GM18517 (cell line): ENCODE data around the gene SPINK13.
"Not testable (repeated sequence)": the region's sequence is repeated elsewhere in the genome, so short reads cannot be mapped to it uniquely, and the experiment has no call there.

Experiments used
- ATAC-seq: cut with Tn5 transposase; IDR thresholded peaks from one replicate; pipeline ENCODE4 v1.9.1; 2021; ENCODE audit warnings: mild to moderate bottlenecking, moderate library complexity; ENCODE audit not compliant: unreplicated experiment

SPINK13 gene, protein sequence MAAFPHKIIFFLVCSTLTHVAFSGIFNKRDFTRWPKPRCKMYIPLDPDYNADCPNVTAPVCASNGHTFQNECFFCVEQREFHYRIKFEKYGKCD

DNA sequence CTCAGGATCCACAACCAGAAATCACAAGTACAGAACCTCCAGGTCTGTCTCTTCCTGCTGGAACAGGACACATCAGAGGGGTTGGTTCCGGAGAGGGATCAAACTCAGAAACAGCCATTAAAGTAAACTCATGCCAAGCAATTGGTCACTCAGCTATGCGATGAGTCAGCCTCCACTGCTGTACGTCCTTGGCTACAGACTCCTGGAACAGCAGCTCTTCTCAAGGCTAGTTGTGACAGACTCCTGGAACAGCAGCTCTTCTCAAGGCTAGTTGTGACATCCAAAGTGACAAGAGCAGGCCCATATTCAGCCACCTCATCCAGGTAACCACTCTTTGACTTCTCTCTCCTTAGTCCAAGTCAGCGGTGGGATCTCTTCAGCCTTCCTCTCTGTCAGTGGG is at the start of gene SPINK13:
Gene SPINK13 (plus strand): TSS at position 229 of the 400 bp plus-strand sequence. CDS start 1,279 bp downstream, outside the sequence.
- no peak for ATAC-seq

DNA sequence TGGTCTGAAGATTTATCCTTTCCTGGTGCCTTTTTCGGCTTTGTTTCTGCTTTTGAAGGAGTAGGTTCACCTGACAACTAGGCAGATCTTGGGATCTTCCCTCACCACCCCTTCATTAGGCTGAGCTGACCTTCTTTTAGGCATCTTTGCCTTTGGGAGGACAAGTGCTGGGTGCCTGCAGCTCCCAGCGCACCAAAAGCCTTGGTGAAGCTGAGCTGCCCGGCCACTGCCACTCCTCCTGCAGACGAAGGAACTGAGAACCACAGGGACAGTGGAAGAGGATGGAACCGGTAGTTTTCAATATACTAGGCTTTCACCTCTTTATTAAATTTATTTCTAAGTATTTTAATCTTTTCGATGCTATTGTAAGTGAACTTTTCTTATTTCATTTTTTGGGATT is 47.1 kb upstream of the SPINK13 start:
- ATAC-seq: no peak

DNA sequence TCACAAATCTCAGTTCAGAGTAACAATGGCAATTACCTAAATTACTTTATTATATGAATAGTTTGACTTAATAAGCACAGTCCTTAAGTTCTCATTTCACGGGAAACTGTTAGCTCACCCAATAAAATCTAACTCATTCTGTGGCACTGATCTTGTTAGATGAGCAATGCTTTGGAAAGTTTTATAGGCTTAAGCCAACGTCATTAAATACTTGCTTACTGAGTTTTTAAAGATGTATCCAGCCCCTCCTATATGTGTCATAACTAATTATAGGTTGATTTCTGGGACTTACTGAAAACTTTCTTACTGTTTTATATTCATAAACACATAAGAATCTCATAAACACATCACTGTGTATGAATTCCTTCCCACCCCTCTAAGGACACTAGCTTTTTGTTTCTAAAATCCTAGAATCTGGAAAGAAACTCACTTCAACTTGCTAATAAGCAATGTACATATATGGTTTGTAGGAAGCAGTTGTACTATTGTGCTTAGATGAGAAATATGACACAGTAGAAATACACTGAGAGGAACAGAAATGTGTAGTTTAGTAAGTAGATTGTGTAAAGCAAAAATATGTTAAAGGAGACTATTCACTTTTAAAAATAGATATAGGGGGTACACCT is 44.4 kb upstream of the SPINK13 start:
- ATAC-seq: no peak

DNA sequence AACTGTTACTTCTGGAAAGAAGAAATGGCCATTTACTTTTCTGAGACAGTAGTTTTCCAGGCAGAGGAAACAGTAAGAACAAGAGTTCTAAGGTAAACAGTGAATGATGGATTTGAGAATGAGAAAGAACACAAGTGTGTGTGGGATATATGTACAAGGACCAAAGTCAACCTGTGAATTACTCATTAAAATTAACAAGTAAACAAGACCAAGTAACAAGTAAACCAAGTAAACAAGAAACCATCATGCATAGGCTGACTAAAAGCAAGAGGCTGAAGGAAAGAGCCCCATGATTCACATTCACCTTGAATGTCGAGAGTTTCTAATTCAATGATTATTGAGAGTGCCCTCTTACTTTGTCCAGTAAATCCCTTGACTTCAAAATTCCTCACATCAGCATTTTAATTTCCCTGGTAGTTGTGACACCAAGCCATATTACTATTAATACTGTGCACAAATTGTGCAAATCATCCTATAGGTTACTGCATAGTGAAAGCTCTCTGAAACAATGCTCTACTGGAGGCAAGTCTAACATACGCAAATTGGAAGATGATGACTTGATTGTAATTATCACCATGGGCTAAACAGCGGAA is 40.1 kb upstream of the SPINK13 start:
- no peak for ATAC-seq

DNA sequence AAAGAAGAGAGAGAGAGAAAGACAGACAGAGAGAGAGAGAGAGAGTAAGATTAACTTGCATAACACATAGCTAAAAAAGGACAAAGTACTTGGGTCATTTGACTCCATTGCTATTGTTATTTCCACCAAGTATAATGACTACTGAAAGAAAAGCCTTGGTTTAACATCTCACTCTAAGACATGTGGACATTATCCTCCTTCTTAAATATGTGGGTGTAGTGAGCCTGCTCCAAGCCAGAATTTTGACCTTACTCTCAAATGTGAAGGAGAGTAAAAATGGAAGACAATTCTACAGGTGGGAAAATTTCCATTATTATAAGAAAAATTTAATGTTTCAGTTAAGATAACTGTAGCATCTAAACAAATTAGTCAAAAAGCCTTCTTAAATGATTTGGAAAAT is 38.8 kb upstream of the SPINK13 start:
- no peak for ATAC-seq

DNA sequence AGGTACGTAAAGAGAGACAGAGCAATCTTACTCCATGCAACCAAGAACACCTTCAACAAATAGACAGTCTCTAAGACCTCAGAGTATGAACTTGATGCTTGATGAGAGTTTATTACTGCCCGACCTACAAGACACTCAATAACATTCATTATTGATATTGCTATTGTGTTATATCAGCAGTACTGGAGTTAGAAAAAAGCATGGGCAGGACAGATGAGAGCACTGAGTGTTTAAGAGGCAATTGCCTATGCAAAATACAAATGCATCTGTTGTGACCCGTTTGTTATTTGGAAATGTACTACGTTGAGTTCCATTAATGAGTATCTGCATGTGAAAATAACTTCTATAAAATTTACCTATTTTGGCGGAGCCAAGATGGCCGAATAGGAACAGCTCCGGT is 38.4 kb upstream of the SPINK13 start:
- ATAC-seq: no peak

DNA sequence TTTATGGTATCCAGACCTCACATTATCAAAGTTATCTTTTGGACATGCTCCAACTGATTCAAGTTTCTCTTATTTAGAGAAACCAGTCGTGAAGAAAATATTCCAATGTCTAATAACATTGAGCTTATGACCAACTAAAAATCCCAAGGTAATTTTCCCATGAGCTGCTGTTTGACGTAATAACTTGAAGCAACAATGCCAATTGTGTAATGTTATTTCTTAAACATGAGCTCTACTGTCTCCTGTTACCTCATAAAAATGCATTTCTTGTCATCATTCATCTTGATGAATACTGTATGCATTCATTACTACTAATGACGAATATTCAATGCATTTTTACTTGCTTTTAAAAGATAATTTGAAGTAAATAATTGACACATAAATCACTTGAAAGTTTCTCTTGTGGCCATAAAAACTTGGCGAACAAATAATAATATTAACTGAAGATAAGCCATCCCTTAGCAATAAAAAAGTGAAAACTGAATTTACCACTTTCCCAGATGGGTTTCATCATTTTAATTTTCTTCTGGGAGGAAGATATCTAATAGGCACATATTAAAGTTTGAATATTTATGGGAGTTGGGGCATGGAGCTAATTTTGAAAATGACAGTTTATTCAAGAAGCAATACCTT is 30.7 kb upstream of the SPINK13 start:
- no peak for ATAC-seq

DNA sequence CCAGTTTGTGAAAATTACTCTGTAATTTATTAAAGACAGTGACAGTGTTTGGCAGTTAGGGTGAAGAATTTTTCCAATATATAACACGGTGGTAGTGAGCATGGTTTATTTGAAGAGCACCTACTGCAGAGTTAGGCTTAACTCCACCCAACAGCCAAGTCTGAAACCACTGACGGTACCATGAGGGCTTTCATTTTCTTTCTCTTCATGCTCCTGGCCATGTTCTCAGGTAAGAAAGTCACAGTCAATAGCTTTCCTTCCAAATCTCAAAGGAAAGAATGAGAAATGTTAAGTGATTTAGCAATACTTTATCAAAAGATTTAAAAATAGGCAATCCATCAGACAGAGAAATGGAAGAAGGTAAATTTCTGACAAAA is 30.2 kb upstream of the SPINK13 start, which contains the start of gene MARCOL:
Gene MARCOL (plus strand): TSS at position 108 of the 377 bp plus-strand sequence. CDS start 73 bp downstream, at position 181.
- no peak for ATAC-seq

DNA sequence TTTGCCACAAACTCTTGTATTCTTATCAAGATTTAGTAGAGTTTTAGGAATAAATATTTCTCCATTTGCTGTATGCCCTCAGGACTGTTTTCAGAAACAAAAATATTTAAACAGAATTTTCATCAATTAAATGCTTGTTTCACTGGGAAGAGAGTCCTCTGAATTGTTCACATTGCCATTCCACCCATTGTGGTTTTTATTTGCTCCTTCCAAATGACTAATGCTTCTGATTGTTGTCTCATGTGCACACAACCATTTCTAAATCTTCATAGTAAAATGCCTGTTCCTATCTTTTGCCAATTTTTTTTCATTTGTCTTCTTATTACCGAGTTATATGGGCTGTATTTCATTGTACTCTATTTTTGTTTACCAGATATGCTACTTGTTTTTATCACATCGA is 19.7 kb upstream of the SPINK13 start:
- no peak for ATAC-seq

DNA sequence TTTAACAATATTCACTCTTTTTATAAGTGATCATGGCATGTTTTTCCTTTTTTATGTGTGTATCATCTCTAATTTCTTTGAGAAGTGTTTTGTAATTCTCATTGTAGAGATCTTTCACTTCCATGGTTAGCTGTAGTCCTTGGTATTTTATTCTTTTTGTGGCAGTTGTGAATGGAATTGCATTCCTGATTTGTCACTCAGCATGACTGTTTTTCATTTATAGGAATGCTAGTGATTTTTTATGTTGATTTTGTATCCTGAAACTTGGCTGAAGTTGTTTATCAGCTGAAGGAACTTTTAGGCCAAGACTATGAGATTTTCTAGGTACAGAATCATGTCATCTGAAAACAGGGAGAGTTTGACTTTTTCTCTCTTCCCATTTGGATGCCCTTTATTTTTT is 13.1 kb upstream of the SPINK13 start:
- no peak for ATAC-seq

DNA sequence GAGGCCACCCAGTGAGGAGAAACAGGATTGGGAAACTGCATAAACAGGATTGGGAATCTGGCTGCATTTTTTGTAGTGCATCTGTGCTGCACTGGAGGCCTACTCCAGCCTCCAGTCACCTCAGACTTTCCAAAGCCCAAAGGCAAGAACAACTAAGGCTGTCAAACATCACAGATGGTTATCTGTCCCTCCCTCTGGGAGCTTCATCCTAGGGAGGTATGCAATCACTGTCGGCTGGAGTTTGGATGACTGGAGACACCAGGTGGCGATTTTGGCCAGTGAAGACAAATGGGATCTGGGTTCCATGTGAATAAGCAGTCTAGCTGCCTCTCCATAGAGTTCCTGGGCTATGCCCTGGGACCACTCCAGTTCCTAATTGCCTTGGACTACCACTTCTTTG is 9.3 kb upstream of the SPINK13 start:
- ATAC-seq: no peak

DNA sequence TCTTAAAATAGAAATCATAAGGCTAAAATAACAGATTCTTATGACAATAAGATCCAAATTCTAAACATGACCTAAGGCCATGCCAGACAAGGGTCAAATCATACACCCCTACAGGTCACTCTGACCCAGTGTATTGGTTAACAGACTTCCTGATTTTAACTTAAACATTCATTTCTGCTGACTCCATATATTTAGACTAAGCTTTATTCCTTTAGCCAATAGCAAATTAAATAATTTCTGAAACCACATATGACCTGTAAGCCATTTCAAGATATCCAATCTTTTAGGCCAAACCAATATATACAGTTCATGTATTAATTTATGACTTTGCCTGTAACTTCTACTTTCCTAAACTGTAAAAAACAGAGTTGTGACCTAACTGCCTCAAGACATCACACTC is 7.4 kb upstream of the SPINK13 start:
- ATAC-seq: no peak

DNA sequence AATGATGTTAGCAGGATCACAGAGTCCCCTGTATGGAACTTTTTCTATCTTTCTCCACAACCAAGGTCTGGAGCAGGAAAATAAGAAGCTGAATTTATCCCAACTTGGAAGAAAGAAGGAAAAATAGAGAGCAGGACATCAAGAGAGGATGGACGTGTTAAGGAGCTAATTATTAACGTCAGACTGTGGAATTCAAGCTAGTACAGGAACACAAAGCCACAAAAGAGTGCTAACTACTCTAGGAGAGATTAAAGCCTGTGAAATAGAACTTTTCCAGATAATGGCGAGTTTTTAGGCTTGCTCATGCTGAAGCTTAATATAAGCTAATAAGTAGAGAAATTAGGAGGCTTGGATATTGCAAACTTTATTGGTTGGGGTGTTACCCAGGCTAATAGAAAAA is 632 bp upstream of the SPINK13 start:
- no peak for ATAC-seq

DNA sequence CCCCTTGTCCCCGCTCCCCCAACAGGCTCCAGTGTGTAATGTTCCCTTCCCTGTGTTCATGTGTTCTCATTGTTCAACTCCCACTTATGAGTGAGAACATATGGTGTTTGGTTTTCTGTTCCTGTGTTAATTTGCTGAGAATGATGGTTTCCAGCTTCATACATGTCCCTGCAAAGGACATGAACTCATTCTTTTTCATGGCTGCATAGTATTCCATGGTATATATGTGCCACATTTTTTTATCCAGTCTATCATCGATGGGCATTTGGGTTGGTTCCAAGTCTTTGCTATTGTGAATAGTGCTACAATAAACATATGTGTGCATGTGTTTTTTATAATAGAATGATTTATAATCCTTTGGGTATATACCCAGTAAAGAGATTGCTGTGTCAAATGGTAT is 6.5 kb downstream of the SPINK13 start:
- ATAC-seq: not testable (repeated sequence)

DNA sequence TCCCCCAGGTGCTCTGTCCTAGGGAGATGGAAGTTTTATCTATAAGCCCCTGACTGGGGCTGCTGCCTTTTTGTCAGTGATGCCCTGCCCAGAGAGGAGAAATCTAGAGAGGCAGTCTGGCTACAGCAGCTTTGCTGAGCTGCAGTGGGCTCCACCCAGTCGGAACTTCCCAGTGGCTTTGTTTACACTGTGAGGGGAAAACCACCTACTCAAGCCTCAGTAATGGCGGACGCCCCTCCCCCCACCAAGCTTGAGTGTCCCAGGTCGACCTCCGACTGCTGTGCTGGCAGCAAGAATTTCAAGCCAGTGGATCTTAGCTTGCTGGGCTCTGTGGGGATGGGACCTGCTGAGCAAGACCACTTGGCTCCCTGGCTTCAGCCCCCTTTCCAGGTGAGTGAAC is 12.3 kb downstream of the SPINK13 start:
- ATAC-seq: not testable (repeated sequence)

DNA sequence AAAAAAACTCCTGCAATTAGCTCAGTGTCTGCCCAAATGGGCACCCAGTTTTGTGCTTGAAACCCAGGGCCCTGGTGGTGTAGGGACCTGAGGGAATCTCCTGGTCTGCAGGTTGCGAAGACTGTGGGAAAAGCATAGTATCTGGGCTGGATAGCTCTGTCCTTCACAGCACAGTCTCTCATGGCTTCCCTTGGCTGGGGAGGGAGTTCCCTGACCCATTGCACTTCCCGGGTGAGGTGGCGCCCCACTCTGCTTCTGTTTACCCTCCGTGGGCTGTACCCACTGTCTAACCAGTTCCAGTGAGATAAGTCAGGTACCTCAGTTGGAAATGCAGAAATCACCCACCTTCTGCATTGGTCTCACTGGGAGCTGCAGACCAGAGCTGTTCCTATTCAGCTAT is 12.7 kb downstream of the SPINK13 start:
- ATAC-seq: not testable (repeated sequence)

DNA sequence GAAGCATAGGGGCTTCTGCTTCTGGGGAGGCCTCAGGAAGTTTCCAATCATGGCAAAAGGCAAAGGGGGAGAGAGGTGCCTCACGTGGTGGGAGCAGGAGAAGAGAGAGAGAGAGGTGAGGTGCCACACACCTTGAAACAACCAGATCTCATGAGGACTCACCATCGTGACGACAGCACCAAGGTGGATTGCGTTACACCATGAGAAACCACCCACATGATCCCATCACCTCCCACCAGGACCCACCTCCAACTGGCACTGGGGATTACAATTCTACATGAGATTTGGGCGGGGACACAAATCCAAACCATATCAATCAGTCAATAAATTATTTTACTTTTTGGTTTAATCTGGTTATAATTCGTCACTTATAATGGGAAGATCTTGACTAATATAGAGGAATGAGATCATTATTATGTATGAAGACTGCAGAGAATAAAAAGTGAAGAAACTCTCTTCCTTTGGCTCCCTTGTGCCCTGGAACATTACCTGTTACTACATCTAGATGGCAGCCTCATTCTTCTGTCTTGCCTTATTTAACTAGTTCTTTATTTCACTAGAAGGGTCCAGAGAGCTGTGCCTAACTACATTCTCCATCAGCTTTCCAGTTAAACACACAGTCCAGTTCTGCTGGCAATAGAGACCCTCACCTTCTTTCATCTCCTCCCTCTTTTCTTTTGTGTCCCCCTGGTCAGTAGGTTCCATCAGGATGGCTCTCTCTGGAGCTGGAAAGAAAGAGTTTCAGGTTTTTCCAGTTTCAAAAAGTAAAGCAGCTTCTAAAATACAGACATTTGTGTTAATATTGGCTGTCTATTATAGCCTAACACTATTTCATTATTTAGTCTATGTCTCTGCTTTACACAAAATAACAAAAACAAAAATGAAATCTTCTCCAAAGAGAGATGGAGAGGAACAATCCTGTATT is 21.9 kb downstream of the SPINK13 start:
- peak; percentile 57 for ATAC-seq

DNA sequence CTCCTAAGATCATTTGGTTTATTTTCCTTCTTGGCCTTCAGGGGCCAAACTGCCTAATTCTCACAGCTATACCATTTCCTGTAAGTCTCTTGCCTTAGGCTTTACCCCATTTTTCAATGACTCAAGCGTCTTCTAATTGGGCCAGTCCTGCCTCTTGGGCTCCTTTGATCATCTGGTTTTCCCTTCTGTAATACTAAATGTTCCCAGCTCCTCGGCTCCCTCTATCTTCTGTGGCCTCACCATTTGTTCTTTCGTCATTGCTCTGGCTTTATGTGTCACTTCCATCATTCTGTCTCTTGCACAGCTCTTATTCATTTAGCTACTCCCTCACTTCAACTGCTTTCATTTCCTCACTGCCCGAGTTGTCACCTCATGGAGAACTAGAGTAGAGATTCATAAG is 29.1 kb downstream of the SPINK13 start:
- ATAC-seq: no peak

DNA sequence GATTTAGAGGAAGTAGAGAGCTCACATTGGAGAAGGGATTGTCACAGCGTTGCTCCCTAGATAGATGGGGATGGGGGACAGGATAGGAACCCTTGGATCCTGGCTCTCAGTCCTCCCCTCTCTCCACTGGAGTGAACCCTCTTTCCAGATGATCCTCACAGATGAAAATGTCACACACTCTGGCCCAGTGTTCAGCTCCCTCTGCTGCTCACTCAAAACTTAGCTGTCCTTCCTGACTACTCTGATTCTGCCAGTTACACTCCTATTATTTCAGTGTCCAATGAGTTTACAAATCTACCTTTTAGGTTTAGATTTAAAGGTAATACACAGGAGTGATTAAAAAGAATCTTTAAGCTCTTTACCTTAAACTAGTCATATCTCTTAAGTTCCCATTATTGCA is 37.9 kb downstream of the SPINK13 start:
- no peak for ATAC-seq

DNA sequence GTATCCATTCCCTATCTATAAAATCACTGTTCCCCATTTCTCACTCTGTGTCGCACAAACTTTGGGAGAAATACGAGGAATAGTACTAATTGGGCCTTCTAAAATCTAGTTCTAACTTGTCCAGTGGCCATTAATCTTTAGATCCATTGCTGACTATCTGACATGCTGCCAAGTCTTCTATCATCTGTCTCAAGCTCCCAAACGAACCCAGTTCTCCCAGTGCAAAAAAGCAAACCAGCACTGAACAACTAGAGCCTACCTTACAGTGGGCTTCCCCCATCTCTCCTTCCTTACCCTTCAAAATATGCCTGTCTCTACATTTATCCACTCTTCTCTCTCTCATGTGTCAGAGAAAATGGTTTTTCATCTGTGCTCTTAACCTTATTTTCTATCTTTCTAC is 40.4 kb downstream of the SPINK13 start:
- ATAC-seq: no peak

DNA sequence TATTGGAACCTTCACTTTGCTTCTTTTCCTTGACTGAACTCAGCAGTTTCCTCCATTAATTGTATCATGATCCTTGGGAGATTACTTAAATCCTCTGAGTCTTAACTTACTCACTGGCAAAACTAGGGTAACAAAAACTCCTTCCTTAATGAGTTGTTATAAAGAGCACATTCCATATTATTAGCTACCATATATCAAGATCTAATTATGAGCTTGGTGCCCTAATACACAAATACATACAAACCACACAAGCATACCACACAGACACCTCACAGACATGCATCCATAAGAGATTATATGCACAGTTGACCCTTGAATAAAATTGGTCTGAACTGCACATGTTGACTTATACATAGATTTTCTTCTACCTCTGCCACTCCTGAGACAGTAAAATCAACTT is 41.2 kb downstream of the SPINK13 start:
- no peak for ATAC-seq
